HCT116 (cell line): Measurements from ENCODE around the gene TWIST2. TPM values are rescaled to one million over a fixed set of nuclear protein-coding genes. Genes with fewer than 3 reads are reported as not detected.

Source experiments
- ATAC-seq: fragments of 200-7000 bp; cut with Tn5 transposase; 2 replicates; pipeline ENCODE4 v1.9.1; 2020; ENCODE audit warnings: mild to moderate bottlenecking, moderate library complexity
- BruUV-seq: library from RNA; stranded (reverse); fragments of 400-500 nt; replicated peaks from 2 replicates; lab custom pipeline; 2021; lab: Mats Ljungman, UMichigan
- CTCF ChIA-PET: fragments of 300-600 bp; sonication (Branson Sonifier 250); formaldehyde crosslinking; loops from one replicate; lab custom pipeline; 2021; ENCODE audit warnings: antibody characterized with exemption; lab: Charles Lee
- POLR2A ChIA-PET: fragments of 300-600, 350-600 bp; sonication (Branson Sonifier 250); formaldehyde crosslinking; loops from one replicate; lab custom pipeline; 2021; ENCODE audit warnings: antibody characterized with exemption; lab: Charles Lee
- RAD21 ChIA-PET, 2 experiments: fragments of 300-600 bp; sonication (Branson Sonifier 250); formaldehyde crosslinking; loops; one replicate each; lab custom pipeline; 2023; ENCODE audit warnings: low total read pairs in 2 of 2; ENCODE audit not compliant: uncharacterized antibody in 2 of 2, unreplicated experiment in 2 of 2, low non-redundant PET in 1 of 2; lab: Charles Lee
- DNase-seq: peaks from one replicate; pipeline ENCODE4 v3.0.0-alpha.2; 2010; ENCODE audit warnings: low read depth, low spot score
- H2AFZ ChIP-seq: fragments of 200-600 bp; shearing (Covaris generic), sonication (generic); 2 replicates; pipeline ENCODE4 v1.6.1; 2017; ENCODE audit warnings: low read depth, mixed run types, mixed read lengths, antibody characterized with exemption, low read length; ENCODE audit not compliant: poor library complexity, severe bottlenecking
- H3K27ac ChIP-seq: 2 replicates; pipeline ENCODE4 v1.5.1; 2012; ENCODE audit warnings: low read depth, low read length
- H3K27me3 ChIP-seq: fragments of 200-600 bp; sonication (generic); 2 replicates; pipeline ENCODE4 v1.6.1; 2016; ENCODE audit warnings: mixed run types, low read length, mixed read lengths; ENCODE audit not compliant: insufficient read depth
- H3K36me3 ChIP-seq, 2 experiments: fragments of 200-500 bp in 1 of 2; fragments of 200-600 bp in 1 of 2; sonication (Bioruptor generic) in 1 of 2; sonication (generic) in 1 of 2; 2 replicates each; pipeline versions ENCODE4 v1.5.1 to v1.6.1; 2014 to 2016; ENCODE audit warnings: low read length in 2 of 2, inconsistent platforms in 1 of 2, mixed read lengths in 1 of 2, mixed run types in 1 of 2; ENCODE audit not compliant: insufficient read depth in 2 of 2, control insufficient read depth in 1 of 2
- H3K4me1 ChIP-seq, 2 experiments: fragments of 200-600 bp in 1 of 2; sonication (generic) in 1 of 2; 2 replicates each; pipeline versions ENCODE4 v1.5.1 to v1.6.1; 2012 to 2017; ENCODE audit warnings: low read length in 2 of 2, inconsistent platforms in 1 of 2, mild to moderate bottlenecking in 1 of 2, mixed read lengths in 1 of 2, mixed run types in 1 of 2, moderate library complexity in 1 of 2; ENCODE audit not compliant: insufficient read depth in 2 of 2, control insufficient read depth in 1 of 2
- H3K4me2 ChIP-seq: fragments of 200-600 bp; sonication (generic); 2 replicates; pipeline ENCODE4 v1.6.1; 2017; ENCODE audit warnings: mixed run types, low read length, mixed read lengths
- H3K4me3 ChIP-seq, 2 experiments: fragments of 200-600 bp in 1 of 2; sonication (generic) in 1 of 2; replicated peaks in 1 of 2; 2 replicates each; pipeline ENCODE4 v1.5.1; 2011 to 2016; ENCODE audit warnings: low read length in 2 of 2, control low read depth in 1 of 2, low read depth in 1 of 2, mild to moderate bottlenecking in 1 of 2, mixed read lengths in 1 of 2, mixed run types in 1 of 2
- H3K79me2 ChIP-seq: fragments of 200-600 bp; sonication (generic); 2 replicates; pipeline ENCODE4 v1.6.1; 2017; ENCODE audit warnings: mild to moderate bottlenecking, mixed run types, low read length, moderate library complexity, mixed read lengths; ENCODE audit not compliant: insufficient read depth
- H3K9ac ChIP-seq: fragments of 200-600 bp; sonication (generic); 2 replicates; pipeline ENCODE4 v1.6.1; 2016; ENCODE audit warnings: low read length, mixed read lengths
- H3K9me2 ChIP-seq: fragments of 200-600 bp; sonication (generic), shearing (Covaris generic); 2 replicates; pipeline ENCODE4 v1.6.1; 2017; ENCODE audit warnings: mixed run types, mild to moderate bottlenecking, moderate library complexity; ENCODE audit not compliant: insufficient read depth
- H3K9me3 ChIP-seq, 2 experiments: fragments of 200-500 bp in 1 of 2; fragments of 200-600 bp in 1 of 2; sonication (Bioruptor generic) in 1 of 2; sonication (generic) in 1 of 2; 2 replicates each; pipeline ENCODE4 v1.6.1; 2014 to 2017; ENCODE audit warnings: low read length in 2 of 2, mixed read lengths in 2 of 2, inconsistent platforms in 1 of 2, low read depth in 1 of 2, mild to moderate bottlenecking in 1 of 2, mixed run types in 1 of 2, moderate library complexity in 1 of 2; ENCODE audit not compliant: control insufficient read depth in 1 of 2, insufficient read depth in 1 of 2
- H4K20me1 ChIP-seq: fragments of 200-600 bp; sonication (generic), shearing (Covaris generic); 2 replicates; pipeline ENCODE4 v1.6.1; 2017; ENCODE audit warnings: mixed run types, mild to moderate bottlenecking, moderate library complexity; ENCODE audit not compliant: insufficient read depth
- CEBPB ChIP-seq: IDR thresholded peaks from 2 replicates; pipeline ENCODE4 v1.6.1; 2012; ENCODE audit warnings: low read depth
- EGR1 ChIP-seq: IDR thresholded peaks from 2 replicates; pipeline ENCODE4 v1.6.1; 2012; ENCODE audit warnings: low read depth
- ELF1 ChIP-seq: IDR thresholded peaks from 2 replicates; pipeline ENCODE4 v1.6.1; 2012; ENCODE audit warnings: low read depth, borderline replicate concordance
- EZH2phosphoT487 ChIP-seq: fragments of 200-600 bp; IDR thresholded peaks from 2 replicates; pipeline ENCODE4 v1.6.1; 2018; ENCODE audit warnings: antibody characterized with exemption, borderline replicate concordance
- POLR2A ChIP-seq: IDR thresholded peaks from 2 replicates; pipeline ENCODE4 v1.7.0; 2011; ENCODE audit warnings: borderline replicate concordance; ENCODE audit not compliant: insufficient read depth, insufficient read length; ENCODE audit errors: extremely low read depth
- TCF7L2 ChIP-seq: IDR thresholded peaks from 2 replicates; pipeline ENCODE4 v1.7.0; 2011; ENCODE audit warnings: borderline replicate concordance, inconsistent platforms; ENCODE audit not compliant: insufficient read depth, insufficient read length; ENCODE audit errors: extremely low read depth
- ZFX ChIP-seq: fragments of 450-650 bp; IDR thresholded peaks from 2 replicates; pipeline ENCODE4 v1.6.1; 2017
- intact Hi-C: fragments of 100-400 bp; cut with micrococcal nuclease; formaldehyde crosslinking; loops from 2 replicates; pipeline ENCODE4 v1.10.0; 2022
- total RNA-seq: library from RNA; stranded (reverse); gene quantifications from one replicate; pipeline ENCODE4 v1.2.1, GENCODE V29; 2021; ENCODE audit not compliant: unreplicated experiment
- TF ChIP-seq, protein P1 (sequence below), 3 experiments: fragments of 200-600 bp in 1 of 3; sonication (generic) in 1 of 3; IDR thresholded peaks in 2 of 3; conservative IDR thresholded peaks in 1 of 3; 2 replicates each; pipeline ENCODE4 v1.5.1; 2012 to 2017; ENCODE audit warnings: low read depth in 2 of 3, low read length in 2 of 3, antibody characterized with exemption in 1 of 3, borderline replicate concordance in 1 of 3, control low read depth in 1 of 3, mild to moderate bottlenecking in 1 of 3, mixed read lengths in 1 of 3, mixed run types in 1 of 3, moderate library complexity in 1 of 3; ENCODE audit not compliant: insufficient read depth in 1 of 3
- TF ChIP-seq, protein P2 (sequence below): IDR thresholded peaks from 2 replicates; pipeline ENCODE4 v1.6.1; 2011; ENCODE audit warnings: mild to moderate bottlenecking, low read length, moderate library complexity; ENCODE audit not compliant: insufficient replicate concordance; ENCODE audit errors: extremely low read depth

Gene TWIST2
- total RNA-seq, 1 experiment from 2014 or later, result not detected

DNA sequence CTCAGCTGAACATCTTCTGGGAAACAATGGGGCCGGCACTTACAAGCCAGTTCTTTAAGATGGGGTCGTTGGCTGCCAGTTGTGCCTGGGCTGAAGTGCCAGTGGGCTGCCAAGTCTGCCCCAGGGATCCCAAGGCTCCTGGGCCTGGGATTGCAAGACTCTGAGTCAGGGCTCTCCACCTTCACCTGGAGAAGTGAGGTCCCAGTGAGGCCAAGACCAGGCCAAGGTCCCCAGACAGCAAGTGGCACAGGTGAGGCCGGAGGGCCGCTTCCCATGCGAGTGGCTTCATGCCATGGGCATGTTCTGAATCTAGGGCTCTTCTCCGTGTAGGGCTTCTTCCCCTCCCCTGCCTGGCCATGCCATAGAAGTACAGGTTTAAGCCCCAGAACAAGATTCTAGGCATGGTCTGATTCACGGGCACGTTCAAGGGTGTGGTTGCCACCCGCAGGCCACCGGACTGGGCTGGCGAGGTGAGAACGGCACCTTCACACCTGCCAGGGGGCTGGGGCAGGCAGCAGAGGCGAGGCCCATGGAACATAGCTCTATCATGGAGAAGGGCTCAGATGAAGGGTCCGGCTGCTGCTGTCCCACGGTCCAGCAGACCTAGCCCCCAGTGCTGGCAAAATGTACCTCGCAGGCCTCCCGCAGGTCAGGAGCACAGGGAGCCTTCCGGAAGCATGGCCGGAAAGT, 36.4 kb downstream of the TWIST2 start:
- H3K9ac ChIP-seq, result no peak overlapping the region
- RAD21 ChIA-PET, result no interaction called here
- H3K79me2 ChIP-seq, result no peaks in the 10 kb centered on the region
- H3K4me3 ChIP-seq, result no peak overlapping the region
- no peak for ATAC-seq
- H2AFZ ChIP-seq, result no peak overlapping the region
- POLR2A ChIA-PET, result no interaction called here
- H3K9me3 ChIP-seq, result no peaks in the 10 kb centered on the region
- intact Hi-C loops, result no loop called here
- H4K20me1 ChIP-seq, result no peaks in the 10 kb centered on the region
- no peak for DNase-seq
- no peaks in the 10 kb centered on the region for H3K4me1 ChIP-seq
- no peak overlapping the region for H3K27ac ChIP-seq
- no peak overlapping the region for H3K4me2 ChIP-seq
- CTCF ChIA-PET, result no interaction called here
- H3K9me2 ChIP-seq, result no peaks in the 10 kb centered on the region
- H3K27me3 ChIP-seq, result no peaks in the 10 kb centered on the region; the same call in 1 of the 2 replicates
- TF ChIP-seq CEBPB (no peak), EGR1 (no peak), ZFX (no peak), POLR2A (no peak), EZH2phosphoT487 (no peak), ELF1 (no peak), TCF7L2 (no peak)
- TF ChIP-seq, protein P1, sequence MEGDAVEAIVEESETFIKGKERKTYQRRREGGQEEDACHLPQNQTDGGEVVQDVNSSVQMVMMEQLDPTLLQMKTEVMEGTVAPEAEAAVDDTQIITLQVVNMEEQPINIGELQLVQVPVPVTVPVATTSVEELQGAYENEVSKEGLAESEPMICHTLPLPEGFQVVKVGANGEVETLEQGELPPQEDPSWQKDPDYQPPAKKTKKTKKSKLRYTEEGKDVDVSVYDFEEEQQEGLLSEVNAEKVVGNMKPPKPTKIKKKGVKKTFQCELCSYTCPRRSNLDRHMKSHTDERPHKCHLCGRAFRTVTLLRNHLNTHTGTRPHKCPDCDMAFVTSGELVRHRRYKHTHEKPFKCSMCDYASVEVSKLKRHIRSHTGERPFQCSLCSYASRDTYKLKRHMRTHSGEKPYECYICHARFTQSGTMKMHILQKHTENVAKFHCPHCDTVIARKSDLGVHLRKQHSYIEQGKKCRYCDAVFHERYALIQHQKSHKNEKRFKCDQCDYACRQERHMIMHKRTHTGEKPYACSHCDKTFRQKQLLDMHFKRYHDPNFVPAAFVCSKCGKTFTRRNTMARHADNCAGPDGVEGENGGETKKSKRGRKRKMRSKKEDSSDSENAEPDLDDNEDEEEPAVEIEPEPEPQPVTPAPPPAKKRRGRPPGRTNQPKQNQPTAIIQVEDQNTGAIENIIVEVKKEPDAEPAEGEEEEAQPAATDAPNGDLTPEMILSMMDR (IDR thresholded peaks at IDR 0.05 in 2 of 3, conservative IDR thresholded peaks at IDR 0.05 in 1 of 3; ENCODE audit: borderline replicate concordance in 1 of 3, insufficient read depth in 1 of 3, low read depth in 2 of 3, low read length in 2 of 3), result no peak
- TF ChIP-seq, protein P2, sequence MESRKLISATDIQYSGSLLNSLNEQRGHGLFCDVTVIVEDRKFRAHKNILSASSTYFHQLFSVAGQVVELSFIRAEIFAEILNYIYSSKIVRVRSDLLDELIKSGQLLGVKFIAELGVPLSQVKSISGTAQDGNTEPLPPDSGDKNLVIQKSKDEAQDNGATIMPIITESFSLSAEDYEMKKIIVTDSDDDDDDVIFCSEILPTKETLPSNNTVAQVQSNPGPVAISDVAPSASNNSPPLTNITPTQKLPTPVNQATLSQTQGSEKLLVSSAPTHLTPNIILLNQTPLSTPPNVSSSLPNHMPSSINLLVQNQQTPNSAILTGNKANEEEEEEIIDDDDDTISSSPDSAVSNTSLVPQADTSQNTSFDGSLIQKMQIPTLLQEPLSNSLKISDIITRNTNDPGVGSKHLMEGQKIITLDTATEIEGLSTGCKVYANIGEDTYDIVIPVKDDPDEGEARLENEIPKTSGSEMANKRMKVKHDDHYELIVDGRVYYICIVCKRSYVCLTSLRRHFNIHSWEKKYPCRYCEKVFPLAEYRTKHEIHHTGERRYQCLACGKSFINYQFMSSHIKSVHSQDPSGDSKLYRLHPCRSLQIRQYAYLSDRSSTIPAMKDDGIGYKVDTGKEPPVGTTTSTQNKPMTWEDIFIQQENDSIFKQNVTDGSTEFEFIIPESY, result no peak
- no TSS peak for BruUV-seq
- no peaks in the 10 kb centered on the region for H3K36me3 ChIP-seq
